K562 (cell line): ENCODE results near the gene SLC16A5. TPM values are rescaled to one million over a fixed set of nuclear protein-coding genes. Genes with fewer than 3 reads are reported as not detected.

ENCODE experiments used
- BHLHE40 ChIP-seq: IDR thresholded peaks from 2 replicates; pipeline ENCODE4 v1.6.1; 2011; ENCODE audit warnings: low read length, improper control_type of control experiment
- BRD9 ChIP-seq: fragments of 450-650 bp; IDR thresholded peaks from 2 replicates; pipeline ENCODE4 v1.6.1; 2018; ENCODE audit warnings: low read depth; ENCODE audit not compliant: partially characterized antibody
- CBX3 ChIP-seq, 2 experiments: IDR thresholded peaks; 1 replicate in 1 of 2; 2 replicates in 1 of 2; pipeline ENCODE4 v1.6.1; 2012; ENCODE audit warnings: inconsistent platforms in 2 of 2, low read length in 2 of 2, borderline replicate concordance in 1 of 2, control low read depth in 1 of 2
- CREB3 ChIP-seq: fragments of 450-650 bp; conservative IDR thresholded peaks from 2 replicates; pipeline ENCODE4 v1.6.1; 2016; ENCODE audit warnings: missing genetic modification characterization, low read depth, mild to moderate bottlenecking, missing compliant biosample characterization, moderate library complexity
- CREB3L1 ChIP-seq: fragments of 450-650 bp; IDR thresholded peaks from 2 replicates; pipeline ENCODE4 v1.6.1; 2014; ENCODE audit warnings: low read depth, mild to moderate bottlenecking, moderate library complexity, borderline replicate concordance
- E2F1 ChIP-seq: sonication (generic); formaldehyde crosslinking; IDR thresholded peaks from 2 replicates; pipeline ENCODE4 v1.8.1; 2023; ENCODE audit warnings: mild to moderate bottlenecking, missing genetic modification reagents, moderate library complexity
- ETV6 ChIP-seq, 3 experiments: fragments of 150-350 bp in 1 of 3; sonication (generic) in 1 of 3; formaldehyde crosslinking in 1 of 3; IDR thresholded peaks; 2 replicates each; pipeline versions ENCODE4 v1.6.1 to v1.8.0; 2014 to 2022; ENCODE audit warnings: borderline replicate concordance in 2 of 3, low read depth in 2 of 3, antibody characterized with exemption in 1 of 3, low read length in 1 of 3, mild to moderate bottlenecking in 1 of 3, missing genetic modification reagents in 1 of 3
- MEF2D ChIP-seq: conservative IDR thresholded peaks from 2 replicates; pipeline ENCODE4 v1.6.1; 2016; ENCODE audit warnings: low read depth, missing genetic modification characterization, missing compliant biosample characterization
- MNT ChIP-seq, 2 experiments: fragments of 450-650 bp; conservative IDR thresholded peaks; 2 replicates each; pipeline ENCODE4 v1.6.1; 2017; ENCODE audit warnings: mild to moderate bottlenecking in 2 of 2, moderate library complexity in 2 of 2
- RBBP5 ChIP-seq: fragments of 200-600 bp; sonication (generic); IDR thresholded peaks from 2 replicates; pipeline ENCODE4 v1.6.1; 2012; ENCODE audit warnings: borderline replicate concordance, mild to moderate bottlenecking, low read length, control low read depth, inconsistent platforms; ENCODE audit not compliant: insufficient read depth, poor library complexity, severe bottlenecking
- SP2 ChIP-seq: IDR thresholded peaks from 2 replicates; pipeline ENCODE4 v1.6.1; 2011; ENCODE audit warnings: mild to moderate bottlenecking, low read depth, low read length, moderate library complexity; ENCODE audit not compliant: poor library complexity, severe bottlenecking; ENCODE audit errors: extremely low read depth
- SPI1 ChIP-seq: IDR thresholded peaks from 2 replicates; pipeline ENCODE4 v1.6.1; 2011; ENCODE audit warnings: low read depth, low read length, control low read depth, borderline replicate concordance
- TBL1XR1 ChIP-seq, 2 experiments: IDR thresholded peaks; 2 replicates each; pipeline ENCODE4 v1.6.1; 2012; ENCODE audit warnings: improper control_type of control experiment in 2 of 2, low read length in 2 of 2, mild to moderate bottlenecking in 1 of 2
- TCFL5 ChIP-seq: fragments of 250-450 bp; sonication (Bioruptor Pico); conservative IDR thresholded peaks from 2 replicates; pipeline ENCODE4 v1.6.1; 2021; ENCODE audit warnings: mild to moderate bottlenecking, moderate library complexity, matching md5 sums
- USF2 ChIP-seq: sonication (generic); formaldehyde crosslinking; IDR thresholded peaks from 2 replicates; pipeline ENCODE4 v1.5.0; 2020; ENCODE audit warnings: missing genetic modification reagents
- ZFX ChIP-seq: sonication (generic); formaldehyde crosslinking; IDR thresholded peaks from 2 replicates; pipeline ENCODE4 v1.8.0; 2022; ENCODE audit warnings: mild to moderate bottlenecking, missing genetic modification reagents, moderate library complexity
- ZNF197 ChIP-seq: fragments of 200-800 bp; sonication (Bioruptor generic); IDR thresholded peaks from 2 replicates; pipeline ENCODE4 v1.6.1; 2016; ENCODE audit warnings: low read depth, missing genetic modification characterization, missing compliant biosample characterization
- ZNF324 ChIP-seq: fragments of 250-450 bp; sonication (Bioruptor Pico); IDR thresholded peaks from 2 replicates; pipeline ENCODE4 v1.4.0; 2020; ENCODE audit warnings: mild to moderate bottlenecking
- ZNF77 ChIP-seq: fragments of 250-450 bp; sonication (Bioruptor Pico); IDR thresholded peaks from 2 replicates; pipeline ENCODE4 v1.5.0; 2020
- polyA plus RNA-seq, 8 experiments: library from polyadenylated mRNA; depleted of rRNA in 4 of 8; stranded (reverse) in 5 of 8; unstranded in 3 of 8; fragments of >200 nt; fragmentation: Nextera tagmentation in 2 of 8; fragmentation: Illumina TruSeq in 1 of 8; extraction: Ambion mirVana in 2 of 8; extraction: Trizol in 1 of 8; gene quantifications; 2 replicates each; pipeline versions ENCODE4 v1.2.1 to v1.2.3, GENCODE V29; 2011 to 2014; ENCODE audit warnings: inconsistent platforms in 1 of 8, missing spikeins in 1 of 8
- total RNA-seq, 7 experiments: library from RNA; depleted of rRNA in 6 of 7; stranded (reverse); fragments of >200 nt in 6 of 7; fragmentation: Illumina TruSeq in 2 of 7; extraction: Trizol in 2 of 7; gene quantifications; 2 replicates each; pipeline versions ENCODE4 v1.2.1 to v1.2.3, GENCODE V29; 2011 to 2021; ENCODE audit warnings: low replicate concordance in 1 of 7

Gene SLC16A5
- total and polyA plus RNA-seq, 9 of the 15 experiments (the other 6 are each of a cell fraction or from before 2014, with no cell fraction given): 0.06 to 2.6 (median 0.91) TPM

DNA sequence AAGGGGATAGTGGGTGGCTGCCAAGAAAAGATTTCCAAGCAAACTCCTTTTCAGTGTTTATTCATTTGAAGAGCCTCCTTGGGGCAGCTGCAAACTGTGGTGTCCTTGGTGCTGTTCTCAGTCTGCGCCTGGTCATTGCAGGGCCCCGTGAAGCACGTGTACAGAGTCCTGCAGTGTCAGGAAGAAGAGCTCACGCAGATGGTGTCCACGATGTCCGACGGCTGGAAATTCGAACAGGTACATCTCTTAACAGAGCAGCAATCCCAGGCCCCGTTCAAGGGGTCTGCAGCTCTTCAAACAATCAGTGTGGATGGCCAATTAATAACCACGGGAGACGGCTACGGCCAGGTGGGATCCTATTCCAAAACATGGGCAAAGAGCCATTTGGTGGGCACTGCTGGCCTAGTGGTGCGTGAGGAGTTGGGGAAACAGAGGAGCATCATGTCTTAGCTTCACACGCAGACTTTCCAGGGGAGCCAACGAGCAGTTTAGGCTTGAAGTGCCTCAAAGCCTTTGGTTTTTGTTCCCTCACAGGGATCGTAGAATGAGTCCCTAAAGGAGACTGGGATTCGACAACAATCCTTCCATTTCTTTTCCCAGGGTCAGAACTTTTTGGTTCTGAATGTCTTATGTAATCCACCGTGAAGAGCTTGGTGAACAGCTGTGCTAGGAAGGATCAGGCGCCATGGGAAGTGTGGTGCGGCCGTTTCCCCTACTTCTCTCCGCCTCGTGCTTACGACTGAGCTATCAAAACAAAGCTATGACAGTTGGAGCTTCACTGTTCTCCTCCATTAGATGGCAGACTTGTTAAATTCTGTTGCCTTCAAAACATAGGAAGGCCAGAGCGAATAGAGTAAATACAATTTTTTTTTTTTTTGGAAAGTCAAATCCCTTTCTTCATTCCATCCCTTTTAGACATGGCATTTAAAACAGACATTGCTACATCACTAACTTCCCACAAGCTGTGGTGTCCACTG is 28.1 kb upstream of the SLC16A5 start (continued):
- TF ChIP-seq MEF2D (tag) (no peak), BRD9 (no peak), TCFL5 (no peak), ZFX (CRISPR knock-in tag) (peak; percentile 14; the same call in 1 of the 2 replicates), BHLHE40 (no peak), ZNF197 (CRISPR knock-in tag) (no peak), CBX3 (IDR thresholded peaks at IDR 0.05; ENCODE audit: borderline replicate concordance in 1 of 2, low read length in 2 of 2) (no peak), SP2 (no peak), SPI1 (no peak), CREB3 (tag) (no peak), MNT (conservative IDR thresholded peaks at IDR 0.05) (peak; percentile 61 to 79), ZNF77 (CRISPR knock-in tag) (no peak), E2F1 (CRISPR knock-in tag) (no peak), ZNF324 (no peak), ETV6 (IDR thresholded peaks at IDR 0.05; ENCODE audit: borderline replicate concordance in 1 of 2, low read depth in 2 of 2, low read length in 1 of 2) (no peak), ETV6 (CRISPR knock-in tag; IDR thresholded peaks at IDR 0.05; ENCODE audit: borderline replicate concordance) (no peak), RBBP5 (no peak), TBL1XR1 (IDR thresholded peaks at IDR 0.05; ENCODE audit: low read length in 2 of 2) (no peak), CREB3L1 (no peak), USF2 (CRISPR knock-in tag) (no peak)
